Measurements from ENCODE around the gene NDE1. TPM values are rescaled to one million over a fixed set of nuclear protein-coding genes. Genes with fewer than 3 reads are reported as not detected.

NDE1 gene
- total and polyA plus RNA-seq, 2 of the 8 experiments (the other 6 are each of a cell fraction or from before 2014, with no cell fraction given) = 13.3 to 41.3 TPM

- Histone ChIP-seq H2BK12ac (ENCODE audit: low read depth, low read length) (no peak overlapping the region), H3K79me1 (ENCODE audit: low read depth, low read length) (no peaks in the 10 kb centered on the region), H3K9ac (replicated peaks in 1 of 4; ENCODE audit: extremely low read depth in 1 of 4, low read depth in 3 of 4, low read length in 3 of 4) (no peak overlapping the region), H2BK5ac (ENCODE audit: low read depth, low read length) (no peak overlapping the region; the same call in 1 of the 2 replicates), H3K27ac (ENCODE audit: low read depth, low read length) (no peak overlapping the region), H3K18ac (ENCODE audit: extremely low read depth, low read length) (no peak overlapping the region), H4K20me1 (replicated peaks in 1 of 2; ENCODE audit: control insufficient read depth in 1 of 2, insufficient read depth in 2 of 2, low read length in 2 of 2) (no peaks in the 10 kb centered on the region), H3K79me2 (ENCODE audit: control insufficient read depth in 1 of 2, insufficient read depth in 2 of 2, low read length in 2 of 2) (no peaks in the 10 kb centered on the region), H3K56ac (replicated peaks; ENCODE audit: insufficient read length, low read depth, low read length) (no peak overlapping the region), H4K5ac (ENCODE audit: insufficient read length, low read depth, low read length) (no peak overlapping the region), H2AFZ (ENCODE audit: low read length) (no peak overlapping the region), H4K91ac (replicated peaks; ENCODE audit: insufficient read length, low read length) (no peak overlapping the region), H3K4ac (replicated peaks; ENCODE audit: insufficient read length, low read depth, low read length) (no peak overlapping the region), H2AK5ac (ENCODE audit: low read depth, low read length) (no peak overlapping the region), H3K23ac (ENCODE audit: insufficient read length) (no peak overlapping the region), H3K9me3 (ENCODE audit: insufficient read depth in 2 of 2, low read depth in 1 of 2, low read length in 1 of 2) (no peaks in the 10 kb centered on the region), H3K23me2 (ENCODE audit: low read depth, low read length) (no peaks in the 10 kb centered on the region), H4K8ac (ENCODE audit: extremely low read depth, insufficient read depth, low read length) (no peak overlapping the region), H3K4me2 (ENCODE audit: insufficient read depth in 1 of 2, low read depth in 2 of 2, low read length in 2 of 2) (no peak overlapping the region), H3K14ac (ENCODE audit: insufficient read length) (no peak overlapping the region), H3K36me3 (ENCODE audit: control insufficient read depth in 2 of 4, insufficient read depth in 4 of 4, low read length in 3 of 4) (peaks cover under 1 to 7% (median 4%) of the 10 kb centered on the region in 4 experiments; a peak in 4 of 8 replicates), H2BK15ac (ENCODE audit: low read length) (no peak overlapping the region), H2BK120ac (replicated peaks; ENCODE audit: low read depth, low read length) (no peak overlapping the region), H3K4me1 (replicated peaks in 1 of 4; ENCODE audit: control insufficient read depth in 3 of 4, insufficient read depth in 4 of 4, low read length in 3 of 4) (no peaks in the 10 kb centered on the region; a peak in 1 of 7 replicates), H3K4me3 (ENCODE audit: extremely low read depth in 1 of 4, insufficient read depth in 2 of 4, low read depth in 3 of 4, low read length in 4 of 4) (no peak overlapping the region), H2BK20ac (ENCODE audit: low read length) (no peak overlapping the region), H3K27me3 (replicated peaks in 1 of 4; ENCODE audit: control insufficient read depth in 3 of 4, extremely low read depth in 1 of 4, insufficient read depth in 3 of 4, low read length in 3 of 4) (no peaks in the 10 kb centered on the region)
- POLR2A ChIA-PET (ENCODE audit: partially characterized antibody) = no interaction called here
- WGBS, 2 experiments (ENCODE audit: extremely low coverage in 1 of 2, insufficient coverage in 1 of 2, insufficient read length in 1 of 2, insufficient replicate concordance in 2 of 2, low coverage in 1 of 2, low lambda C conversion rate in 2 of 2, missing lambda C conversion rate in 1 of 2) = 91% methylated on average over 5 of the region's 5 CpGs; no CpG with 5 or more reads in 1 of the 2 experiments
- CTCF ChIA-PET (ENCODE audit: partially characterized antibody) = no interaction called here
- no peak for DNase-seq (ENCODE audit: low read depth in 1 of 2, low spot score in 2 of 2)
- FAIRE-seq = no peak
- TF ChIP-seq, protein P1, sequence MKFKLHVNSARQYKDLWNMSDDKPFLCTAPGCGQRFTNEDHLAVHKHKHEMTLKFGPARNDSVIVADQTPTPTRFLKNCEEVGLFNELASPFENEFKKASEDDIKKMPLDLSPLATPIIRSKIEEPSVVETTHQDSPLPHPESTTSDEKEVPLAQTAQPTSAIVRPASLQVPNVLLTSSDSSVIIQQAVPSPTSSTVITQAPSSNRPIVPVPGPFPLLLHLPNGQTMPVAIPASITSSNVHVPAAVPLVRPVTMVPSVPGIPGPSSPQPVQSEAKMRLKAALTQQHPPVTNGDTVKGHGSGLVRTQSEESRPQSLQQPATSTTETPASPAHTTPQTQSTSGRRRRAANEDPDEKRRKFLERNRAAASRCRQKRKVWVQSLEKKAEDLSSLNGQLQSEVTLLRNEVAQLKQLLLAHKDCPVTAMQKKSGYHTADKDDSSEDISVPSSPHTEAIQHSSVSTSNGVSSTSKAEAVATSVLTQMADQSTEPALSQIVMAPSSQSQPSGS (IDR thresholded peaks at IDR 0.05; ENCODE audit: low read length) = no peak
- TF ChIP-seq NRF1 (IDR thresholded peaks at IDR 0.05; ENCODE audit: low read depth, low read length) (no peak), CBX5 (IDR thresholded peaks at IDR 0.05; ENCODE audit: low read depth, low read length) (no peak), POU5F1 (IDR thresholded peaks at IDR 0.05; ENCODE audit: low read depth, low read length) (no peak), CHD2 (IDR thresholded peaks at IDR 0.05; ENCODE audit: low read length) (no peak), KDM1A (IDR thresholded peaks at IDR 0.05; ENCODE audit: borderline replicate concordance, low read length) (no peak), GABPA (IDR thresholded peaks at IDR 0.05; ENCODE audit: borderline replicate concordance, insufficient read depth, low read length) (no peak), RBBP5 (IDR thresholded peaks at IDR 0.05; ENCODE audit: borderline replicate concordance, low read depth, low read length) (no peak), ASH2L (IDR thresholded peaks at IDR 0.05; ENCODE audit: low read length) (no peak), GTF2F1 (IDR thresholded peaks at IDR 0.05; ENCODE audit: borderline replicate concordance, low read depth, low read length) (no peak), POLR2A (IDR thresholded peaks at IDR 0.05; ENCODE audit: control extremely low read depth in 1 of 2, low read depth in 2 of 2, low read length in 2 of 2) (no peak), TAF1 (IDR thresholded peaks at IDR 0.05; ENCODE audit: low read depth, low read length) (no peak), BCL11A (IDR thresholded peaks at IDR 0.05; ENCODE audit: low read depth in 2 of 2, low read length in 2 of 2) (no peak), RFX5 (IDR thresholded peaks at IDR 0.05; ENCODE audit: borderline replicate concordance, low read depth, low read length) (no peak)
These were observed 27.4 kb downstream of the NDE1 start for GRCh38 chr16:15677447-15677846.

All from H1 (cell line).